Posterior cingulate gyrus (tissue), 11 donors: ENCODE measurements around the gene CDKN1A.
A peak's percentile ranks its signal among the peaks of the same experiment; 100 is the strongest.

Source experiments
- DNase-seq, 10 donors: peaks; one replicate each; pipeline versions ENCODE4 v3.0.0 to v3.0.0-alpha.2; 2020 to 2021; ENCODE audit warnings: mixed read lengths in 3 of 10
- intact Hi-C: fragments of 100-400 bp; cut with DNase I; formaldehyde crosslinking; loops from one replicate; pipeline ENCODE4 v1.15.1; 2023

The CDKN1A gene

GRCh38 chr6:36676141-36677058 is 2.1 kb upstream of the CDKN1A start:
- intact Hi-C loops, result no loop called here
- DNase-seq, result peak in 1 of 10 donors; percentile 53

- DNase-seq, result peak in 2 of 10 donors; percentile 40 to 70
- intact Hi-C loops, result no loop called here
Measured at GRCh38 chr6:36677059-36677749, 1.3 kb upstream of the CDKN1A start.

- intact Hi-C loops, result no loop called here
- DNase-seq, result peak in 2 of 10 donors; percentile 24 to 59
Measured at GRCh38 chr6:36677753-36678487, 594 bp upstream of the CDKN1A start.

- peak in 5 of 10 donors; percentile 17 to 88 (median 78) for DNase-seq
- intact Hi-C loops, result no loop called here
Measured at GRCh38 chr6:36679043-36679833, 724 bp downstream of the CDKN1A start.

GRCh38 chr6:36682328-36683144 is 4.0 kb downstream of the CDKN1A start:
- peak in 1 of 10 donors; percentile 79 for DNase-seq
- intact Hi-C loops, result loop anchor here (10.0 kb wide), 1 partner anchor 258 kb away; no protein-coding TSS in a partner anchor

- intact Hi-C loops, result loop anchor here (10.0 kb wide), 1 partner anchor 258 kb away; no protein-coding TSS in a partner anchor
- DNase-seq, result no peak
Measured at GRCh38 chr6:36683145-36683655, 4.7 kb downstream of the CDKN1A start.

GRCh38 chr6:36683656-36684446 is 5.3 kb downstream of the CDKN1A start:
- intact Hi-C loops, result loop anchor here (10.0 kb wide), 1 partner anchor 259 kb away; no protein-coding TSS in a partner anchor
- peak in 1 of 10 donors; percentile 79 for DNase-seq

- intact Hi-C loops, result loop anchor here (10.0 kb wide), 1 partner anchor 260 kb away; no protein-coding TSS in a partner anchor
- DNase-seq, result no peak
Measured at GRCh38 chr6:36684447-36684812, 5.9 kb downstream of the CDKN1A start.

- intact Hi-C loops, result loop anchor here (5.0 to 10.0 kb wide), 2 partner anchors 72 to 261 kb away; no protein-coding TSS in a partner anchor
- DNase-seq, result peak in 1 of 10 donors; percentile 65
Measured at GRCh38 chr6:36685166-36685924, 6.8 kb downstream of the CDKN1A start.

GRCh38 chr6:36685926-36686667 is 7.6 kb downstream of the CDKN1A start:
- DNase-seq, result peak in 1 of 10 donors; percentile 57
- intact Hi-C loops, result loop anchor here (5.0 to 10.0 kb wide), 2 partner anchors 71 to 261 kb away; no protein-coding TSS in a partner anchor

- no peak for DNase-seq
- intact Hi-C loops, result loop anchor here (5.0 to 10.0 kb wide), 2 partner anchors 70 to 262 kb away; no protein-coding TSS in a partner anchor
Measured at GRCh38 chr6:36686668-36687513, 8.4 kb downstream of the CDKN1A start.

GRCh38 chr6:36688063-36688738 is 9.7 kb downstream of the CDKN1A start:
- DNase-seq, result no peak
- intact Hi-C loops, result loop anchor here (5.0 to 10.0 kb wide), 2 partner anchors 69 to 263 kb away; no protein-coding TSS in a partner anchor

GRCh38 chr6:36688739-36689075 is 10.2 kb downstream of the CDKN1A start:
- no peak for DNase-seq
- intact Hi-C loops, result loop anchor here (5.0 to 10.0 kb wide), 2 partner anchors 69 to 264 kb away; no protein-coding TSS in a partner anchor

- intact Hi-C loops, result no loop called here
- no peak for DNase-seq
Measured at GRCh38 chr6:36691011-36691410, 12.5 kb downstream of the CDKN1A start.

GRCh38 chr6:36691612-36692011 is 13.1 kb downstream of the CDKN1A start:
- DNase-seq, result no peak
- intact Hi-C loops, result no loop called here
